GM10266 (cell line): ENCODE results near the gene CDC42EP1.
"Not testable (repeated sequence)": the region's sequence is repeated elsewhere in the genome, so short reads cannot be mapped to it uniquely, and the experiment has no call there.

Experiments
- DNase-seq: peaks from one replicate; pipeline ENCODE4 v3.0.0; 2012; ENCODE audit errors: extremely low spot score
- TF ChIP-seq, protein P1 (sequence below): IDR thresholded peaks from 2 replicates; pipeline ENCODE4 v1.5.1; 2012; ENCODE audit warnings: mild to moderate bottlenecking, low read depth; ENCODE audit not compliant: control insufficient read depth, insufficient read depth; ENCODE audit errors: missing control alignments

CDC42EP1 gene

DNA sequence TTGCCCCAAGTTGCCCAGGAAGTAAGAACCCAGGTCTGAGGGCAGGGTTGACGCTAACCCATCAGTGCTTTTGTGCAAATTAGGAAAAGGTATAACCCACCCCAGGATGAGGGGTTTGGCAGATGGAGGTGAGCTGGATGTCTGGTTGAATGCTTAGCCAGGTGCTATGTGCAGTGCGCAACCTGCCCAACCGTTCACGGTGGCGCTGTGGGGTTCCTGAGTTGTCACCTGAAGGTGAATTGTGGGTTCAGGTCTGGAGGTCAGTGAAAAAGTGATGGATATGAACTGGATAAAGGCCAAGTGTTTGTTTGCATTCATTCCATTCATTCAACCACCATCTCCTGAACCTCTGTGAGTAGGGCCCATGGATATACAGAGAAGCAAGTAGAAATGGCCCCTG is 34.0 kb downstream of the CDC42EP1 start:
- DNase-seq = no peak
- TF ChIP-seq, protein P1, sequence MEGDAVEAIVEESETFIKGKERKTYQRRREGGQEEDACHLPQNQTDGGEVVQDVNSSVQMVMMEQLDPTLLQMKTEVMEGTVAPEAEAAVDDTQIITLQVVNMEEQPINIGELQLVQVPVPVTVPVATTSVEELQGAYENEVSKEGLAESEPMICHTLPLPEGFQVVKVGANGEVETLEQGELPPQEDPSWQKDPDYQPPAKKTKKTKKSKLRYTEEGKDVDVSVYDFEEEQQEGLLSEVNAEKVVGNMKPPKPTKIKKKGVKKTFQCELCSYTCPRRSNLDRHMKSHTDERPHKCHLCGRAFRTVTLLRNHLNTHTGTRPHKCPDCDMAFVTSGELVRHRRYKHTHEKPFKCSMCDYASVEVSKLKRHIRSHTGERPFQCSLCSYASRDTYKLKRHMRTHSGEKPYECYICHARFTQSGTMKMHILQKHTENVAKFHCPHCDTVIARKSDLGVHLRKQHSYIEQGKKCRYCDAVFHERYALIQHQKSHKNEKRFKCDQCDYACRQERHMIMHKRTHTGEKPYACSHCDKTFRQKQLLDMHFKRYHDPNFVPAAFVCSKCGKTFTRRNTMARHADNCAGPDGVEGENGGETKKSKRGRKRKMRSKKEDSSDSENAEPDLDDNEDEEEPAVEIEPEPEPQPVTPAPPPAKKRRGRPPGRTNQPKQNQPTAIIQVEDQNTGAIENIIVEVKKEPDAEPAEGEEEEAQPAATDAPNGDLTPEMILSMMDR = no peak

DNA sequence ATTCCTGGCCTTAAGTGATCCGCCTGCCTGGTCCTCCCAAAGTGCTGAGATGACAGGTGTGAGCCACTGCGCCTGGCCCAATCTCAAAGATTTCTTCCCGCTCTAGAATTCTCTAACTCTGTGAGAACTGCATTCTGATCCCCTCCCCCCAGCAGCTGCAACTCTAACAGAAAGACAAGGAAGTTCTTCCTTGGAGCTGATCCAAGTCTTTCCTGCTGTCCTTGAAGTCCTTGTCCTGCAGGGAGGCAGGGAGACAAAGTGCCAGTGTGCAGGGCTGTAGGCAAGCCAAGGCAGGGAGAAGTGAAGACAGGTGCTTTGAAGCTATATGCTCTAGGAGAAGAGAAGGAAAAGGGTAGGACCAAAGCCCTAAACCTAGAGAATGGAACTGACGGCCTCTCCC is 38.9 kb downstream of the CDC42EP1 start:
- no peak for DNase-seq
- TF ChIP-seq, protein P1 = no peak

DNA sequence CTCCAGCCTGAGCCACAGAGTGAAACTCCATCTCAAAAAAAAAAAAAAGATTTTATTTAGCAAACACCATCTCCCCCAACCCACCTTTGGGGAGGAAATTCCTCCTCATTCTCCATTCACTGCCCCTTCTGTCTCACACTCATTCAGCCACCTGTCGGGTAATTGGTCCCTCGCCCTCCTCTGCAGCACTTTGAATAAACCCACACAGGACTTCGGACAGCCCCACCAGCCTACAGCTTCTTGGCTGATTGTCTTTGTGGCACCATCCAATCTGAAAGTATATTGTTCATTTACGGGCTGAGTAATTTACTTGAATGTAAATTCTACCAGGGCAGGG is 40.9 kb downstream of the CDC42EP1 start:
- DNase-seq = no peak
- TF ChIP-seq, protein P1 = no peak

DNA sequence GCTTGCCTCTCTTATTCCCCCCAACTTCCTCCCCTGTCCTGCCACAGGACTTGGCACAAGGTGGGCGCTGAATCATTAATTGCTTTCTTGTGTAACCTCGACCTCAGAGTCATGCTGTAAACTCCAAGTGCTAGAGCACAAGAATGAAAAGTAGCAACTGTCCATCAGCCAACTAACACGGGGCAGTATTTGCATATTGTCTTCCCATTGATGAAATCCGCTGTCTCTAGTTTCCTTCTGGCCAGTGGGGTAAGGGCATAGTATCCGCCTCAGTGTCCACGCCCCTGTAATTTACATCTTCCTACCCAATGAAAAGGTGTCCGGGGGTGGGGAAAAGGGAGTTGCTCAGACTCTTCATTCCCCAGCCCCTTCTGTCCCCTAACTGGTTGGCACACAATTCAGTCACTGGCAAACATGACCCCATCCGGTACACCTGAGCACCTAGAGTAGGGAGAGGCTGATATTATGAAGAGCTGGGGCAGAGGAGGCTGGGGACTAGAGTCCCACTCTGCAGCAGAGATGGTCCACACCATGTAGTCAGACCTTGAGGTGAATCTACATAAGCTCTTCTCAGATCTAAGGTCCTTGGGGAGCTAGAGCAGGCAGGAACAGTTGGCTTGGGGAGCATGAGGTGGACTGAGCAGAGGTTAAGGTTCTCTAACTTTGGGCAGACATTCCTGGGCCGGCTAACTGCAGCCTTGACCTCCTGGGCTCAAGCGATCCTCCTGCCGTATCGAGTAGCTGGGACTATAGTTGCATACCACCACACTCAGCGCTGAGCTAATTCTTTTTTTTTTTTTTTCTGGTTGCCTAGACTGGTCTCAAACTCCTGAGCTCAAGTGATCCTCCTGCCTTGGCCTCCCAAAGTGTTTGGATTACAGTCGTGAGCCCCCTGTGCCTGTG is 41.5 kb downstream of the CDC42EP1 start:
- TF ChIP-seq, protein P1 = no peak
- DNase-seq = no peak

DNA sequence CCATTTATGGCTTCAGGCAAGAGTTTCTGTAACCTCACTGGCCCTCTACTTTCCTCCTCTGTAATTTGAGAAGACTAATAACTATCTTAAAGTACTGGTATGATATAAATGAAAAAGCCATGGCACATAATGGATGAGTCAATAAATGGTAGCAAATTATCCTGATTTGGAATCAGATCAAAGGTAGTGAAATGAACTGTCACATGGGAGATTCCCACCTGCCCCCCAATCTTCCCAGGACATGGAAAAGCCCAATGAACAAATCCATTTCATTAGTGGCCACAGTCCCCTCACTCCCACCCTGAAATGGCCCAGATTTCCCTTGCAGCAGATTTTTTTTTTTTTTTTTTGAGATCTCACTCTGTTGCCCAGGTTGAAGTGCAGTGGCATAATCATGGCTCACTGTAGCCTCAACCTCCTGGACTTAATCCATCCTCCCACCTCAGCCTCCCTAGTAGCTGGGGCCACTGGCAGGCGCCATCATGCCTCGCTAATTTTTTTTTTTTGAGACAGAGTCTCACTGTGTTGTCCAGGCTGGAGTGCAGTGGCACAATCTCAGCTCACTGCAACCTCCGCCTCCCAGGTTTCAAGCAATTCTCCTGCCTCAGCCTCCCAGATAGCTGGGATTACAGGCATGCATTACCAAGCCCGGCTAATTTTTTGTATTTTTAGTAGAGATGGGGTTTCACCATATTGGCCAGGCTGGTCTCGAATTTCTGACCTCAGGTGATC is 42.4 kb downstream of the CDC42EP1 start:
- DNase-seq = not testable (repeated sequence)

DNA sequence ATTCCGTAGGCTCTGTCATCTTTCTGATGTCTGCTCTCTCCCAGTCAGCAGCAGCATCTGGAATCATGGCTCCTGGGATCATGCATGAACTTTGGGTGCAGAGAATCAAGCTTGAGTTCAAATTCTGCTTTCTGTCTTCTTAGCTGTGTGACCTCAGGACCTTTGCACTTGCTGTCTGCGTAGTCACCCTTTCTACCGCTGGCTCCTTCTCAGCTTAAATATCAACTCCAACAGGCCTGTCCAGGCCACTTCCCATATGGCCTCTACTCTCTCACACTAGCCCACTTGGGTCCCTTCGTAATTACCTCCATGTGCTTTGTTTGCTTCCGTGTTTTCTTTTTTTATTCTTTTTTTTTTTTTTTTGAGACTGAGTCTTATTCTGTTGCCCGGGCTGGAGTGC is 43.8 kb downstream of the CDC42EP1 start:
- no peak for DNase-seq
- TF ChIP-seq, protein P1 = no peak

DNA sequence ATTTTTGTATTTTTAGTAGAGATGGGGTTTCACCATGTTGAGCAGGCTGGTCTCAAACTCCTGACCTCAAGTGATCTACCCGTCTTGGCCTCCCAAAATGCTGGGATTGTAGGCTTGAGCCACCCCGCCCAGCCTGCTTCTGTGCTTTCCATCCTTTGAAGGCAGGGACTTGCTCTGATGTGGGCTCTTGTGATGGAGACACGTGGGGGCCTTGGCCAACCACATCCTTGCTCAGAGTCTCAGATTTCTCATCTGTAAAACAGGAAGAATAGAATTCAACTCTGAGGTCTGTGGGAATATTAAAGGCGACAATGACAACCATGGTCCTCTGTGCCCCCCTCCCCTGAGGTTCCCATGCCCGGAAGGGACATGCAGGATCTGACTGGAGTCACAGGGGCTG is 44.6 kb downstream of the CDC42EP1 start:
- DNase-seq = no peak
- TF ChIP-seq, protein P1 = no peak
